Sigmoid colon (tissue), 4 donors: ENCODE measurements around the gene MDK.

Experiments used
- EP300 ChIP-seq, 4 donors: sonication (generic); formaldehyde crosslinking; IDR thresholded peaks; one replicate each; pipeline ENCODE4 v1.6.1; 2017; ENCODE audit warnings: antibody characterized with exemption in 4 of 4
- POLR2A ChIP-seq, 2 donors: fragments of 450-650 bp; IDR thresholded peaks; one replicate each; pipeline ENCODE4 v1.6.1; 2016; ENCODE audit warnings: antibody characterized with exemption in 2 of 2, mild to moderate bottlenecking in 2 of 2, moderate library complexity in 2 of 2
- POLR2AphosphoS5 ChIP-seq, 4 donors: sonication (generic); formaldehyde crosslinking; IDR thresholded peaks; one replicate each; pipeline ENCODE4 v1.6.1; 2017; ENCODE audit warnings: antibody characterized with exemption in 4 of 4
- TF ChIP-seq, protein P1 (sequence below), 4 experiments: fragments of 450-650 bp in 3 of 4; fragments of 200-600 bp in 1 of 4; IDR thresholded peaks; one replicate each; pipeline ENCODE4 v1.5.1; 2016 to 2019; ENCODE audit warnings: antibody characterized with exemption in 4 of 4, mild to moderate bottlenecking in 3 of 4, moderate library complexity in 2 of 4

DNA sequence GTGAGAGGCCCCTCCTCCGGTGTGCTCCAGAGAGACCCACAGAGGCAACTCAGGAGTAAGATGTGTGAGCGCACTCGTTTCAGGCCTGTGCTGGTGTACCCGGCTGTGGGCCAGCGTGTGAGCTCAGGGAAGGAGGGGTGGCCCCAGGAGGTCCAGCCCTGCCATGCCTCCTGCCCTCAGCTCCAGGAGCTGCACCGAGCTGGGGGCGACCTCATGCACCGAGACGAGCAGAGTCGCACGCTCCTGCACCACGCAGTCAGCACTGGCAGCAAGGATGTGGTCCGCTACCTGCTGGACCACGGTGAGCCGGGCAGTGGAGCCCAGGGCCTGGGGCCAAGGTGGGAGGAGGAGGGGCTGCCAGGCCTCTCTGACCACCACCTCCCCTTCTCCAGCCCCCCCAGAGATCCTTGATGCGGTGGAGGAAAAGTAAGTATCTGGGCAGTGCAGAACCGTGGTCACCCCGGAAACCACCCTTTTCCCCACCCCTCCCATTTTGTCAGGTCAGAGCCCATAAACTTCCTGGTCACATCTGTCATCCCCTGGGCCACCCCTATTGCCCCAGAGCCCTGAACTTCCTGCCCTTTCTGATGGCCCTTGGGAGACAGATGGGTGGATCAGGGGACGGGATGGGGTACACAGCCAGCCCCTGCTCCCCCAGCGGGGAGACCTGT is 2.5 kb upstream of the MDK start:
- TF ChIP-seq, protein P1, sequence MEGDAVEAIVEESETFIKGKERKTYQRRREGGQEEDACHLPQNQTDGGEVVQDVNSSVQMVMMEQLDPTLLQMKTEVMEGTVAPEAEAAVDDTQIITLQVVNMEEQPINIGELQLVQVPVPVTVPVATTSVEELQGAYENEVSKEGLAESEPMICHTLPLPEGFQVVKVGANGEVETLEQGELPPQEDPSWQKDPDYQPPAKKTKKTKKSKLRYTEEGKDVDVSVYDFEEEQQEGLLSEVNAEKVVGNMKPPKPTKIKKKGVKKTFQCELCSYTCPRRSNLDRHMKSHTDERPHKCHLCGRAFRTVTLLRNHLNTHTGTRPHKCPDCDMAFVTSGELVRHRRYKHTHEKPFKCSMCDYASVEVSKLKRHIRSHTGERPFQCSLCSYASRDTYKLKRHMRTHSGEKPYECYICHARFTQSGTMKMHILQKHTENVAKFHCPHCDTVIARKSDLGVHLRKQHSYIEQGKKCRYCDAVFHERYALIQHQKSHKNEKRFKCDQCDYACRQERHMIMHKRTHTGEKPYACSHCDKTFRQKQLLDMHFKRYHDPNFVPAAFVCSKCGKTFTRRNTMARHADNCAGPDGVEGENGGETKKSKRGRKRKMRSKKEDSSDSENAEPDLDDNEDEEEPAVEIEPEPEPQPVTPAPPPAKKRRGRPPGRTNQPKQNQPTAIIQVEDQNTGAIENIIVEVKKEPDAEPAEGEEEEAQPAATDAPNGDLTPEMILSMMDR (IDR thresholded peaks at IDR 0.05): no peak
- TF ChIP-seq POLR2AphosphoS5 (IDR thresholded peaks at IDR 0.05) (no peak), POLR2A (IDR thresholded peaks at IDR 0.05) (no peak), EP300 (IDR thresholded peaks at IDR 0.05) (no peak)
